T1000 (cell line): ENCODE measurements around the gene MRPS18C.
"Not testable (repeated sequence)": the region's sequence is repeated elsewhere in the genome, so short reads cannot be mapped to it uniquely, and the experiment has no call there.

Experiments used
- DNase-seq: peaks from one replicate; lab custom pipeline; 2025; ENCODE audit warnings: mixed read lengths; lab: John Stamatoyannopoulos, UW

Gene MRPS18C

GRCh38 chr4:83498187-83498586 lies 42.3 kb downstream of the MRPS18C start:
- DNase-seq, result no peak

- DNase-seq, result not testable (repeated sequence)
These were observed 45.8 kb downstream of the MRPS18C start for GRCh38 chr4:83501671-83502070.

GRCh38 chr4:83503974-83504373 lies 48.1 kb downstream of the MRPS18C start:
- DNase-seq, result no peak

- DNase-seq, result no peak
These were observed 48.6 kb downstream of the MRPS18C start for GRCh38 chr4:83504503-83504902.

- no peak for DNase-seq
These were observed 49.1 kb downstream of the MRPS18C start for GRCh38 chr4:83504996-83505395.

GRCh38 chr4:83509156-83509585 lies 53.3 kb downstream of the MRPS18C start:
- DNase-seq, result not testable (repeated sequence)

GRCh38 chr4:83510442-83510841 lies 54.6 kb downstream of the MRPS18C start:
- no peak for DNase-seq
